SU-DHL-6 (cell line): ENCODE results near the gene GABRR1.

Source experiments
- EZH2phosphoT487 ChIP-seq: fragments of 200-600 bp; sonication (generic), shearing (Covaris generic); conservative IDR thresholded peaks from 2 replicates; pipeline ENCODE4 v1.6.1; 2018; ENCODE audit warnings: mild to moderate bottlenecking, antibody characterized with exemption, low read length, moderate library complexity, mixed read lengths
- TF ChIP-seq, protein P1 (sequence below): fragments of 200-600 bp; sonication (generic); IDR thresholded peaks from one replicate; pipeline ENCODE4 v1.5.1; 2017; ENCODE audit warnings: antibody characterized with exemption, mild to moderate bottlenecking, low read length, moderate library complexity; ENCODE audit not compliant: insufficient read depth, poor library complexity, severe bottlenecking

DNA sequence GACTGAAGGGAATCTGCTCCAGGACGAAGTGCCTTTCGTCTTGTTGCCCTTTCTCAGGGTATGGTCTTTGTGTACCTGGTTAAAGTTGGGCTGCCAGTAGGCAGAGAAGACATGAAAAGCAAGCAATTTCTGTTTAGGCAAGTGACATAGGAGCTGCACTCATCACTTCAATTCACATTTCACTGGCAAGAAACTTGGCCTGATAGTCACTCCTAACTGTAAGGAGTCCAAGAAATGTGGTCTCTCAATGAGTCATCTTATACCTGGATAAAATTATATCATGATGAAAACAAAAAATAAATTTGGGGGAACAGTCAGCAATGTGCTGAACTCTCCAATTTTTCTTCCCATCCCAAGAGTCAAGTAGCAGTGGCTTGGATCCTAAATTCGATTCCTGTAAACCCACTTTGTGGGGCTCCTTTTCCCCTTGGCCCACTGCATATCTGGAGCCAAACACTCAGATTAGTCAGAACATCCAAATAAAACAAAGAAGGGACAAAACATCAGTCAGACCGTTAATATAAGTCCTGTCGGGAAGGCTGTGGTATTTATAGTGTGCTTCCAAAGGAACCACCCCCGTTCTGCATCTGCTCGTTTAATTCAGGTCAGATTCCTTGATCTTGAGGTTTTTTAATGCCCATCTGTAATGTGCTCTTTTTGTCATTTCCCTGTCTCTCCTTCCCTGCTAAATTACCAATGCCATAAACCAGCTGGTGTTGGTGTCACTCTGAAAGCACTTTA is 5.0 kb upstream of the GABRR1 start:
- TF ChIP-seq, protein P1, sequence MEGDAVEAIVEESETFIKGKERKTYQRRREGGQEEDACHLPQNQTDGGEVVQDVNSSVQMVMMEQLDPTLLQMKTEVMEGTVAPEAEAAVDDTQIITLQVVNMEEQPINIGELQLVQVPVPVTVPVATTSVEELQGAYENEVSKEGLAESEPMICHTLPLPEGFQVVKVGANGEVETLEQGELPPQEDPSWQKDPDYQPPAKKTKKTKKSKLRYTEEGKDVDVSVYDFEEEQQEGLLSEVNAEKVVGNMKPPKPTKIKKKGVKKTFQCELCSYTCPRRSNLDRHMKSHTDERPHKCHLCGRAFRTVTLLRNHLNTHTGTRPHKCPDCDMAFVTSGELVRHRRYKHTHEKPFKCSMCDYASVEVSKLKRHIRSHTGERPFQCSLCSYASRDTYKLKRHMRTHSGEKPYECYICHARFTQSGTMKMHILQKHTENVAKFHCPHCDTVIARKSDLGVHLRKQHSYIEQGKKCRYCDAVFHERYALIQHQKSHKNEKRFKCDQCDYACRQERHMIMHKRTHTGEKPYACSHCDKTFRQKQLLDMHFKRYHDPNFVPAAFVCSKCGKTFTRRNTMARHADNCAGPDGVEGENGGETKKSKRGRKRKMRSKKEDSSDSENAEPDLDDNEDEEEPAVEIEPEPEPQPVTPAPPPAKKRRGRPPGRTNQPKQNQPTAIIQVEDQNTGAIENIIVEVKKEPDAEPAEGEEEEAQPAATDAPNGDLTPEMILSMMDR: no peak
- TF ChIP-seq EZH2phosphoT487: no peak
